Measurements from ENCODE around the gene RAB36. TPM values are rescaled to one million over a fixed set of nuclear protein-coding genes. Genes with fewer than 3 reads are reported as not detected.

The RAB36 gene
- total RNA-seq, 1 donor from 2014 or later = 3.5 TPM

- DNase-seq (ENCODE audit: low read depth) = no peak
Measured at GRCh38 chr22:23147617-23148387, 2.5 kb downstream of the RAB36 start.

GRCh38 chr22:23149743-23150238, 4.5 kb downstream of the RAB36 start:
- no peak overlapping the region for H3K4me3 ChIP-seq (ENCODE audit: low read depth, low read length)
- no peak for TF ChIP-seq CTCF (conservative IDR thresholded peaks at IDR 0.05; ENCODE audit: low read depth, low read length)
- DNase-seq (ENCODE audit: low read depth) = no peak

More at GRCh38 chr22:23147617-23148387, 2.5 kb downstream of the RAB36 start:
- TF ChIP-seq CTCF (conservative IDR thresholded peaks at IDR 0.05; ENCODE audit: low read depth, low read length) = no peak
- H3K4me3 ChIP-seq (ENCODE audit: low read depth, low read length) = no peak overlapping the region

- no peak overlapping the region for H3K4me3 ChIP-seq (ENCODE audit: low read depth, low read length)
- no peak for DNase-seq (ENCODE audit: low read depth)
- no peak for TF ChIP-seq CTCF (conservative IDR thresholded peaks at IDR 0.05; ENCODE audit: low read depth, low read length)
Measured at GRCh38 chr22:23150762-23151161, 5.5 kb downstream of the RAB36 start.

GRCh38 chr22:23151827-23152226, 6.5 kb downstream of the RAB36 start:
- no peak for DNase-seq (ENCODE audit: low read depth)
- TF ChIP-seq CTCF (conservative IDR thresholded peaks at IDR 0.05; ENCODE audit: low read depth, low read length) = no peak
- H3K4me3 ChIP-seq (ENCODE audit: low read depth, low read length) = no peak overlapping the region

- no peak for TF ChIP-seq CTCF (conservative IDR thresholded peaks at IDR 0.05; ENCODE audit: low read depth, low read length)
- H3K4me3 ChIP-seq (ENCODE audit: low read depth, low read length) = no peak overlapping the region
- no peak for DNase-seq (ENCODE audit: low read depth)
Measured at GRCh38 chr22:23152238-23153114, 7.2 kb downstream of the RAB36 start.

- H3K4me3 ChIP-seq (ENCODE audit: low read depth, low read length) = no peak overlapping the region
- DNase-seq (ENCODE audit: low read depth) = no peak
- TF ChIP-seq CTCF (conservative IDR thresholded peaks at IDR 0.05; ENCODE audit: low read depth, low read length) = no peak
Measured at GRCh38 chr22:23153994-23154393, 8.7 kb downstream of the RAB36 start.

Data from epithelial cell of proximal tubule (primary cell).